Measurements from ENCODE around the gene HLCS. TPM values are rescaled to one million over a fixed set of nuclear protein-coding genes. Genes with fewer than 3 reads are reported as not detected.

HLCS gene
- total and polyA plus RNA-seq, 2 of the 8 experiments (the other 6 are each of a cell fraction or from before 2014, with no cell fraction given) = 4.7 to 12.2 TPM

GRCh38 chr21:36753556-36753955, 212.9 kb downstream of the HLCS start:
- H2BK120ac ChIP-seq (replicated peaks; ENCODE audit: low read depth, low read length) = no peak overlapping the region
- POLR2A ChIA-PET (ENCODE audit: partially characterized antibody) = interaction anchor here (0.7 kb wide), 1 partner anchor 782 kb away, joined by 3 read pairs; no protein-coding TSS in a partner anchor
- H3K4me1 ChIP-seq (replicated peaks in 1 of 4; ENCODE audit: control insufficient read depth in 3 of 4, insufficient read depth in 4 of 4, low read length in 3 of 4) = peaks cover 15 to 24% (median 21%) of the 10 kb centered on the region in 4 experiments
- no peak overlapping the region for H2BK5ac ChIP-seq (ENCODE audit: low read depth, low read length)
- H3K18ac ChIP-seq (ENCODE audit: extremely low read depth, low read length) = no peak overlapping the region
- H2BK20ac ChIP-seq (ENCODE audit: low read length) = no peak overlapping the region
- no peak overlapping the region for H4K5ac ChIP-seq (ENCODE audit: insufficient read length, low read depth, low read length)
- no peak overlapping the region for H2AFZ ChIP-seq (ENCODE audit: low read length)
- no peak overlapping the region for H3K56ac ChIP-seq (replicated peaks; ENCODE audit: insufficient read length, low read depth, low read length)
- FAIRE-seq = no peak
- H3K9me3 ChIP-seq (ENCODE audit: insufficient read depth in 2 of 2, low read depth in 1 of 2, low read length in 1 of 2) = no peaks in the 10 kb centered on the region
- no peak overlapping the region for H3K14ac ChIP-seq (ENCODE audit: insufficient read length)
- H3K4me3 ChIP-seq (ENCODE audit: extremely low read depth in 1 of 4, insufficient read depth in 2 of 4, low read depth in 3 of 4, low read length in 4 of 4) = no peak overlapping the region
- CTCF ChIA-PET (ENCODE audit: partially characterized antibody) = interaction anchor here (0.6 to 2.9 kb wide), 5 partner anchors 9 to 100 kb away, joined by 3 to 10 read pairs (median 9); no protein-coding TSS in a partner anchor
- no peaks in the 10 kb centered on the region for H4K20me1 ChIP-seq (replicated peaks in 1 of 2; ENCODE audit: control insufficient read depth in 1 of 2, insufficient read depth in 2 of 2, low read length in 2 of 2)
- no peak overlapping the region for H4K8ac ChIP-seq (ENCODE audit: extremely low read depth, insufficient read depth, low read length)
- no peak overlapping the region for H4K91ac ChIP-seq (replicated peaks; ENCODE audit: insufficient read length, low read length)
- H3K79me1 ChIP-seq (ENCODE audit: low read depth, low read length) = no peaks in the 10 kb centered on the region
- no peak overlapping the region for H3K4me2 ChIP-seq (ENCODE audit: insufficient read depth in 1 of 2, low read depth in 2 of 2, low read length in 2 of 2)
- no peak overlapping the region for H3K9ac ChIP-seq (replicated peaks in 1 of 4; ENCODE audit: extremely low read depth in 1 of 4, low read depth in 3 of 4, low read length in 3 of 4)
- peaks cover 3% of the 10 kb centered on the region for H3K23me2 ChIP-seq (ENCODE audit: low read depth, low read length)
- H2AK5ac ChIP-seq (ENCODE audit: low read depth, low read length) = no peak overlapping the region
- no peak overlapping the region for H3K23ac ChIP-seq (ENCODE audit: insufficient read length)
- no peak overlapping the region for H3K4ac ChIP-seq (replicated peaks; ENCODE audit: insufficient read length, low read depth, low read length)
- no peak overlapping the region for H2BK12ac ChIP-seq (ENCODE audit: low read depth, low read length)
- no peaks in the 10 kb centered on the region for H3K36me3 ChIP-seq (ENCODE audit: control insufficient read depth in 2 of 4, insufficient read depth in 4 of 4, low read length in 3 of 4)
- peaks cover 0 to 4% (median 2%) of the 10 kb centered on the region in 4 experiments; a peak in 4 of 7 replicates for H3K27me3 ChIP-seq (replicated peaks in 1 of 4; ENCODE audit: control insufficient read depth in 3 of 4, extremely low read depth in 1 of 4, insufficient read depth in 3 of 4, low read length in 3 of 4)
- DNase-seq (ENCODE audit: low read depth in 1 of 2, low spot score in 2 of 2) = no peak
- 89% methylated on average over 3 of the region's 3 CpGs; no CpG with 5 or more reads in 1 of the 2 experiments for WGBS, 2 experiments (ENCODE audit: extremely low coverage in 1 of 2, insufficient coverage in 1 of 2, insufficient read length in 1 of 2, insufficient replicate concordance in 2 of 2, low coverage in 1 of 2, low lambda C conversion rate in 2 of 2, missing lambda C conversion rate in 1 of 2)
- no peaks in the 10 kb centered on the region for H3K79me2 ChIP-seq (ENCODE audit: control insufficient read depth in 1 of 2, insufficient read depth in 2 of 2, low read length in 2 of 2)
- no peak overlapping the region for H3K27ac ChIP-seq (ENCODE audit: low read depth, low read length)
- no peak overlapping the region for H2BK15ac ChIP-seq (ENCODE audit: low read length)
- no peak for TF ChIP-seq E2F6 (IDR thresholded peaks at IDR 0.05)

All from H1 (cell line).